SJSA1 (cell line): ENCODE results near the gene HOXB8. TPM values are rescaled to one million over a fixed set of nuclear protein-coding genes. Genes with fewer than 3 reads are reported as not detected.
A peak's percentile ranks its signal among the peaks of the same experiment; 100 is the strongest.

Experiments
- DNase-seq, 2 experiments: peaks; one replicate each; pipeline ENCODE4 v3.0.0-alpha.2; 2015 to 2020; ENCODE audit warnings: low spot score in 2 of 2, low read depth in 1 of 2
- H3K27ac ChIP-seq: fragments of 250-450 bp; sonication (Bioruptor Pico); 2 replicates; pipeline ENCODE4 v1.5.1; 2020; ENCODE audit warnings: mild to moderate bottlenecking, moderate library complexity
- H3K27me3 ChIP-seq: fragments of 250-450 bp; sonication (Bioruptor Pico); replicated peaks from 2 replicates; pipeline ENCODE4 v1.5.1; 2020; ENCODE audit warnings: mild to moderate bottlenecking, moderate library complexity
- H3K36me3 ChIP-seq: fragments of 250-450 bp; sonication (Bioruptor Pico); 2 replicates; pipeline ENCODE4 v1.5.1; 2020; ENCODE audit warnings: mild to moderate bottlenecking
- H3K4me1 ChIP-seq: fragments of 250-450 bp; sonication (Bioruptor Pico); replicated peaks from 2 replicates; pipeline ENCODE4 v1.6.1; 2021; ENCODE audit warnings: mild to moderate bottlenecking
- H3K4me3 ChIP-seq: fragments of 250-450 bp; sonication (Bioruptor Pico); 2 replicates; pipeline ENCODE4 v1.5.1; 2020; ENCODE audit warnings: mild to moderate bottlenecking
- H3K9me3 ChIP-seq: fragments of 250-450 bp; sonication (Bioruptor Pico); replicated peaks from 2 replicates; pipeline ENCODE4 v1.5.1; 2020; ENCODE audit warnings: mild to moderate bottlenecking
- total RNA-seq: library from RNA; depleted of rRNA; stranded (reverse); fragments of >200 nt; shearing (Covaris generic); gene quantifications from 2 replicates; pipeline ENCODE4 v1.2.3, GENCODE V29; 2014; rRNA removed

Gene HOXB8
- total RNA-seq, 1 experiment from 2014 or later: not detected

- H3K4me3 ChIP-seq: no peak overlapping the region
- no peak for DNase-seq
- peaks cover 3% of the 10 kb centered on the region; the same call in 1 of the 2 replicates for H3K36me3 ChIP-seq
These were observed 47.9 kb downstream of the HOXB8 start for GRCh38 chr17:48567209-48567608.

GRCh38 chr17:48566717-48567116, 48.4 kb downstream of the HOXB8 start:
- no peak for DNase-seq
- Histone ChIP-seq H3K36me3 (peaks cover 3% of the 10 kb centered on the region; the same call in 1 of the 2 replicates), H3K4me3 (no peak overlapping the region), H3K27me3 (no peaks in the 10 kb centered on the region), H3K27ac (no peak overlapping the region), H3K9me3 (no peaks in the 10 kb centered on the region), H3K4me1 (peaks cover 6% of the 10 kb centered on the region)

More at GRCh38 chr17:48567209-48567608, 47.9 kb downstream of the HOXB8 start:
- Histone ChIP-seq H3K9me3 (no peaks in the 10 kb centered on the region), H3K27ac (no peak overlapping the region), H3K4me1 (peaks cover 6% of the 10 kb centered on the region), H3K27me3 (no peaks in the 10 kb centered on the region)

GRCh38 chr17:48565925-48566710, 49.0 kb downstream of the HOXB8 start:
- peaks cover 6% of the 10 kb centered on the region for H3K4me1 ChIP-seq
- no peak overlapping the region for H3K27ac ChIP-seq
- DNase-seq: no peak
- H3K4me3 ChIP-seq: no peak overlapping the region
- H3K27me3 ChIP-seq: no peaks in the 10 kb centered on the region
- H3K36me3 ChIP-seq: peaks cover 3% of the 10 kb centered on the region; the same call in 1 of the 2 replicates
- no peaks in the 10 kb centered on the region for H3K9me3 ChIP-seq

GRCh38 chr17:48565022-48565554, 50.0 kb downstream of the HOXB8 start:
- peaks cover 6% of the 10 kb centered on the region for H3K4me1 ChIP-seq
- peaks cover 3% of the 10 kb centered on the region; the same call in 1 of the 2 replicates for H3K36me3 ChIP-seq
- H3K4me3 ChIP-seq: peak overlapping the region; percentile 36; the same call in 1 of the 2 replicates
- H3K27ac ChIP-seq: no peak overlapping the region
- no peaks in the 10 kb centered on the region for H3K9me3 ChIP-seq
- no peak for DNase-seq
- H3K27me3 ChIP-seq: no peaks in the 10 kb centered on the region

GRCh38 chr17:48564188-48565021, 50.7 kb downstream of the HOXB8 start:
- Histone ChIP-seq H3K4me3 (peak overlapping the region; percentile 36), H3K9me3 (no peaks in the 10 kb centered on the region), H3K27ac (no peak overlapping the region), H3K4me1 (peaks cover 6% of the 10 kb centered on the region), H3K27me3 (no peaks in the 10 kb centered on the region), H3K36me3 (no peaks in the 10 kb centered on the region; the same call in 1 of the 2 replicates)
- no peak for DNase-seq

- Histone ChIP-seq H3K9me3 (no peaks in the 10 kb centered on the region), H3K36me3 (no peaks in the 10 kb centered on the region; the same call in 1 of the 2 replicates), H3K4me1 (peaks cover 6% of the 10 kb centered on the region), H3K27ac (no peak overlapping the region), H3K27me3 (no peaks in the 10 kb centered on the region), H3K4me3 (peak overlapping the region; percentile 36)
- DNase-seq: no peak
These were observed 51.3 kb downstream of the HOXB8 start for GRCh38 chr17:48563867-48564187.

- no peak for DNase-seq
- Histone ChIP-seq H3K27ac (no peak overlapping the region), H3K9me3 (no peaks in the 10 kb centered on the region)
These were observed 51.7 kb downstream of the HOXB8 start for GRCh38 chr17:48563385-48563838.

GRCh38 chr17:48562934-48563333, 52.2 kb downstream of the HOXB8 start:
- DNase-seq: no peak
- H3K36me3 ChIP-seq: no peaks in the 10 kb centered on the region; the same call in 1 of the 2 replicates
- no peaks in the 10 kb centered on the region for H3K9me3 ChIP-seq
- H3K27me3 ChIP-seq: no peaks in the 10 kb centered on the region
- H3K4me3 ChIP-seq: no peak overlapping the region
- peaks cover 6% of the 10 kb centered on the region for H3K4me1 ChIP-seq
- no peak overlapping the region for H3K27ac ChIP-seq

More at GRCh38 chr17:48563385-48563838, 51.7 kb downstream of the HOXB8 start:
- Histone ChIP-seq H3K36me3 (no peaks in the 10 kb centered on the region; the same call in 1 of the 2 replicates), H3K4me3 (no peak overlapping the region), H3K4me1 (peaks cover 6% of the 10 kb centered on the region), H3K27me3 (no peaks in the 10 kb centered on the region)

Other genes starting within 250 kb of the HOXB8 start
- gene SKAP1, start 185.1 kb downstream of the HOXB8 start, total RNA-seq: 1.3 and 6.8 TPM in 2 replicates
- not detected in 2 replicates for gene HOXB1, start 84.3 kb downstream of the HOXB8 start, total RNA-seq
- gene HOXB2, start 70.2 kb downstream of the HOXB8 start, total RNA-seq: 4.2 and 10.5 TPM in 2 replicates
- 1.2 and 3.2 TPM in 2 replicates for gene HOXB4, start 36.9 kb downstream of the HOXB8 start, total RNA-seq
- gene HOXB3, start 25.1 kb downstream of the HOXB8 start, total RNA-seq: 1.4 and 5.2 TPM in 2 replicates
- 0.05 and 1.2 TPM in 2 replicates for gene HOXB5, start 21.5 kb downstream of the HOXB8 start, total RNA-seq
- 4.8 and 7.1 TPM in 2 replicates for gene HOXB6, start 10.3 kb downstream of the HOXB8 start, total RNA-seq
- gene HOXB7, start 4.3 kb downstream of the HOXB8 start, total RNA-seq: 23.0 and 28.4 TPM in 2 replicates
- 0.11 TPM in 1 of 2 replicates, not detected in the other for gene HOXB9, start 11.1 kb upstream of the HOXB8 start, total RNA-seq
- gene PRAC1, start 107.2 kb upstream of the HOXB8 start, total RNA-seq: not detected in 2 replicates
- not detected in 2 replicates for gene PRAC2, start 107.9 kb upstream of the HOXB8 start, total RNA-seq
- not detected in 2 replicates for gene HOXB13, start 113.5 kb upstream of the HOXB8 start, total RNA-seq
- gene TTLL6, start 201.9 kb upstream of the HOXB8 start, total RNA-seq: not detected in 2 replicates
- 48.4 and 55.1 TPM in 2 replicates for gene CALCOCO2, start 215.7 kb upstream of the HOXB8 start, total RNA-seq